IPS-18a (cell line): ENCODE measurements around the gene URM1.
A peak's percentile ranks its signal among the peaks of the same experiment; 100 is the strongest.

Experiments
- H3K27ac ChIP-seq: one replicate; pipeline ENCODE4 v1.5.1; 2013; ENCODE audit warnings: low read length
- H3K27me3 ChIP-seq: one replicate; pipeline ENCODE4 v1.6.1; 2013; ENCODE audit warnings: mild to moderate bottlenecking, low read length; ENCODE audit not compliant: control insufficient read depth, insufficient read depth
- H3K36me3 ChIP-seq: one replicate; pipeline ENCODE4 v1.6.1; 2013; ENCODE audit warnings: low read depth, low read length; ENCODE audit not compliant: control insufficient read depth
- H3K4me1 ChIP-seq: one replicate; pipeline ENCODE4 v1.6.1; 2013; ENCODE audit warnings: low read depth, low read length; ENCODE audit not compliant: control insufficient read depth
- H3K4me3 ChIP-seq: one replicate; pipeline ENCODE4 v1.5.1; 2013; ENCODE audit warnings: low read length
- H3K9ac ChIP-seq: one replicate; pipeline ENCODE4 v1.6.1; 2013; ENCODE audit warnings: mild to moderate bottlenecking, low read length, moderate library complexity
- H3K9me3 ChIP-seq: one replicate; pipeline ENCODE4 v1.6.1; 2013; ENCODE audit warnings: low read depth, low read length; ENCODE audit not compliant: control insufficient read depth

The URM1 gene

GRCh38 chr9:128370752-128371629, at the start of gene URM1:
TSS of gene URM1 (plus strand) at chr9:128371374. CDS start at chr9:128371381, 7 bp downstream.
- peak within 1 kb of the TSS; percentile 97 for H3K4me3 ChIP-seq
- H3K27me3 ChIP-seq: peaks cover 29% of the 10 kb centered on the region
- no peaks in the 10 kb centered on the region for H3K36me3 ChIP-seq
- H3K9ac ChIP-seq: peak within 1 kb of the TSS; percentile 67
- no peak within 1 kb of the TSS for H3K27ac ChIP-seq
- no peaks in the 10 kb centered on the region for H3K9me3 ChIP-seq
- peaks cover 11% of the 10 kb centered on the region for H3K4me1 ChIP-seq

- H3K27ac ChIP-seq: peak overlapping the region; percentile 91
- peaks cover 20% of the 10 kb centered on the region for H3K36me3 ChIP-seq
- peak overlapping the region; percentile 98 for H3K4me3 ChIP-seq
Measured at GRCh38 chr9:128321879-128322403, 49.2 kb upstream of the URM1 start.

GRCh38 chr9:128322404-128323211, 48.6 kb upstream of the URM1 start, which contains the start of the genes COQ4 and TRUB2:
TSS of gene COQ4 (plus strand) at chr9:128322839. CDS start at chr9:128322859, 20 bp downstream.
TSS of gene TRUB2 (minus strand) at chr9:128322447. CDS start at chr9:128322408, 39 bp downstream.
- Histone ChIP-seq H3K36me3 (peaks cover 14% of the 10 kb centered on the region), H3K27ac (peak within 1 kb of the TSS; percentile 91), H3K4me3 (peak within 1 kb of the TSS; percentile 98), H3K9me3 (no peaks in the 10 kb centered on the region), H3K9ac (peak within 1 kb of the TSS; percentile 91), H3K27me3 (no peaks in the 10 kb centered on the region), H3K4me1 (peaks cover 5% of the 10 kb centered on the region)

More at GRCh38 chr9:128321879-128322403, 49.2 kb upstream of the URM1 start:
- Histone ChIP-seq H3K4me1 (peaks cover 5% of the 10 kb centered on the region), H3K9ac (peak overlapping the region; percentile 91), H3K9me3 (no peaks in the 10 kb centered on the region), H3K27me3 (no peaks in the 10 kb centered on the region)

GRCh38 chr9:128323212-128323730, 47.9 kb upstream of the URM1 start:
- Histone ChIP-seq H3K27ac (no peak overlapping the region), H3K36me3 (peaks cover 12% of the 10 kb centered on the region)

GRCh38 chr9:128323791-128324190, 47.4 kb upstream of the URM1 start:
- H3K9ac ChIP-seq: peak overlapping the region; percentile 91
- H3K36me3 ChIP-seq: peaks cover 17% of the 10 kb centered on the region
- no peaks in the 10 kb centered on the region for H3K27me3 ChIP-seq
- H3K27ac ChIP-seq: no peak overlapping the region
- peak overlapping the region; percentile 98 for H3K4me3 ChIP-seq
- no peaks in the 10 kb centered on the region for H3K9me3 ChIP-seq
- peaks cover 5% of the 10 kb centered on the region for H3K4me1 ChIP-seq

More at GRCh38 chr9:128323212-128323730, 47.9 kb upstream of the URM1 start:
- Histone ChIP-seq H3K9me3 (no peaks in the 10 kb centered on the region), H3K9ac (peak overlapping the region; percentile 91), H3K4me3 (peak overlapping the region; percentile 98), H3K4me1 (peaks cover 5% of the 10 kb centered on the region), H3K27me3 (no peaks in the 10 kb centered on the region)

- no peaks in the 10 kb centered on the region for H3K27me3 ChIP-seq
- no peak overlapping the region for H3K4me3 ChIP-seq
- H3K4me1 ChIP-seq: peaks cover 5% of the 10 kb centered on the region
- H3K27ac ChIP-seq: no peak overlapping the region
- H3K36me3 ChIP-seq: peaks cover 18% of the 10 kb centered on the region
- no peak overlapping the region for H3K9ac ChIP-seq
- no peaks in the 10 kb centered on the region for H3K9me3 ChIP-seq
Measured at GRCh38 chr9:128324401-128324800, 46.8 kb upstream of the URM1 start.

- peaks cover 18% of the 10 kb centered on the region for H3K36me3 ChIP-seq
- H3K27me3 ChIP-seq: no peaks in the 10 kb centered on the region
- no peaks in the 10 kb centered on the region for H3K9me3 ChIP-seq
- H3K9ac ChIP-seq: no peak overlapping the region
- H3K27ac ChIP-seq: no peak overlapping the region
- peaks cover 5% of the 10 kb centered on the region for H3K4me1 ChIP-seq
- H3K4me3 ChIP-seq: no peak overlapping the region
Measured at GRCh38 chr9:128325629-128326028, 45.5 kb upstream of the URM1 start.

GRCh38 chr9:128333451-128333869, 37.7 kb upstream of the URM1 start:
- H3K4me1 ChIP-seq: no peaks in the 10 kb centered on the region
- no peak overlapping the region for H3K4me3 ChIP-seq
- no peaks in the 10 kb centered on the region for H3K9me3 ChIP-seq
- no peaks in the 10 kb centered on the region for H3K27me3 ChIP-seq
- H3K36me3 ChIP-seq: peaks cover 10% of the 10 kb centered on the region
- H3K27ac ChIP-seq: no peak overlapping the region
- no peak overlapping the region for H3K9ac ChIP-seq

GRCh38 chr9:128335161-128335560, 36.0 kb upstream of the URM1 start:
- Histone ChIP-seq H3K27ac (no peak overlapping the region), H3K9me3 (no peaks in the 10 kb centered on the region), H3K9ac (no peak overlapping the region), H3K4me1 (no peaks in the 10 kb centered on the region), H3K27me3 (no peaks in the 10 kb centered on the region), H3K36me3 (peaks cover 6% of the 10 kb centered on the region), H3K4me3 (no peak overlapping the region)

GRCh38 chr9:128335914-128336313, 35.3 kb upstream of the URM1 start:
- no peak overlapping the region for H3K9ac ChIP-seq
- no peak overlapping the region for H3K4me3 ChIP-seq
- H3K4me1 ChIP-seq: no peaks in the 10 kb centered on the region
- no peaks in the 10 kb centered on the region for H3K27me3 ChIP-seq
- H3K27ac ChIP-seq: no peak overlapping the region
- H3K36me3 ChIP-seq: peaks cover 6% of the 10 kb centered on the region
- H3K9me3 ChIP-seq: no peaks in the 10 kb centered on the region

- no peak overlapping the region for H3K4me3 ChIP-seq
- H3K36me3 ChIP-seq: no peaks in the 10 kb centered on the region
- no peaks in the 10 kb centered on the region for H3K27me3 ChIP-seq
- H3K9me3 ChIP-seq: no peaks in the 10 kb centered on the region
- no peaks in the 10 kb centered on the region for H3K4me1 ChIP-seq
- H3K9ac ChIP-seq: no peak overlapping the region
- no peak overlapping the region for H3K27ac ChIP-seq
Measured at GRCh38 chr9:128337936-128338335, 33.2 kb upstream of the URM1 start.
